ENCODE measurements around the gene BEST2.

The BEST2 gene

GRCh38 chr19:12770922-12771321, 19.3 kb downstream of the BEST2 start:
- DNase-seq, result no peak

- no peak for DNase-seq
Measured at GRCh38 chr19:12772323-12772722, 20.7 kb downstream of the BEST2 start.

DNA sequence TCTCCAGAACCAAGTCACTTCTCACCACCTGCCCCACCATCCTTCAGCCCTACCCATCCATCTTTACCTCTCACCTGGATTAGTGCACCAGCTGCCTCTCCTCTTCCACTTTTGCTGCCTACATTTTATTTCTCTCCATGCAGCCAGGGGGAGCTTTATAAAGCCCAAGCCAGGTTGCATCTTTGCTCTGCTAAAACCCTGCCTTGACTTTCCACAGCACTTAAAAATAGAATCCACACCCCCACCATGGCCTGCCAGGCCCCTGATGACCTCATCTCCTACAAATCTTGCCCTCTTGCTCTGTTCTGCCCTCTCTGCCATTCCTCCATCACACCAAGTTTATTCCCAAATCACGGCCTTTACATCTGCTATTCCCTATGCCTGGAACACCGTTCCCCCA, 22.0 kb downstream of the BEST2 start:
- peak; percentile 28 for DNase-seq

DNA sequence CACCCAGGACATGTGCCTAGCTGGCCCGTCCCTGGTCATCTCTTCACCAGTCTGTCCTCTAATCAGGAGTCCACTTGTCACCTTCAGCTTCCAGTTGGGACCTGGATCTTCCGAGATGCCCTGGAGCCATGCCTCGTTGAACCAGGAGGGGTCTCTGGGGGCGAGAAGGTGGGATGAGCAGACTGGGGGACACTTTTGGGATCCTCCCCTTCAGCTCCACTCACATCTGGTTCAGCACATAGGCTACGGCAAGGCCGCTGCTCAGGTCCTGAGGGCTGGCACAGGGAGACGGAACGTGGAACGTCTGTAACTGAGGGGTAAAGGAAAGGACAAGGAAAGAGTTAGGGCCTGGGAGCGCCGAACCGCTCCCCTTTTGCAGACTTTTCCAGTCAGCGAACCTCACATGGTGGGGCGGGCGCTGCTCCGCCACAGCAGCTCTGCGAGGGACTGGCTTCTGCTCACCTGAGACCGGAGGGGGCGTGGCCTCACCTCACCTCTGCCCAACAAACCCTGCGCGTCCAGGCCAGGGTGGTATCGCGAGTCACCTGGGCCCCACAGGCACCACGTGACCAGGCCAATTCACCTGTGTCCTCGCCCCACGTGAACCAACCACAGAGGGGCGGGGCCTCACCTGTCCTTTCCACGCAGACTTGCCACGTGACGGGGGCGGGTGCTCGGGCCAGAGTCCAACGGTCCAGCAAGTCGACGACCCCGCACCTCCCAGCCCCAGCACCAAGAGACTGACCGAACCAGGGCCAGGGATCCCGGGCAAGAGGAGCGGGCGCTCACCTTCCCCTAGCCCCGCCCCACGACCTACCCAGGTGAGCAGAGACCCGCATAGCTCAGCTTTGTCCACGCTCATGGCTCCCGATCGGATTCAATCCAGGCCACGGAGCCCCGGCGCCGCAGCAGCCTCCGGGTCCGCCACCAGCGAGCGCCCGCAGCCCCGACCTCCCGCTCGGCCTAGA, 23.3 kb downstream of the BEST2 start, which contains the start of gene HOOK2:
Gene HOOK2 (minus strand): TSS at position 965 of the 968 bp plus-strand sequence. CDS start 103 bp downstream, at position 862.
- peak; percentile 99 for DNase-seq

- peak; percentile 85 for DNase-seq
Measured at GRCh38 chr19:12777217-12778016, 25.8 kb downstream of the BEST2 start.

GRCh38 chr19:12778017-12778904, 26.7 kb downstream of the BEST2 start:
- peak; percentile 87 for DNase-seq

GRCh38 chr19:12778905-12779161, 27.2 kb downstream of the BEST2 start:
- DNase-seq, result no peak

DNA sequence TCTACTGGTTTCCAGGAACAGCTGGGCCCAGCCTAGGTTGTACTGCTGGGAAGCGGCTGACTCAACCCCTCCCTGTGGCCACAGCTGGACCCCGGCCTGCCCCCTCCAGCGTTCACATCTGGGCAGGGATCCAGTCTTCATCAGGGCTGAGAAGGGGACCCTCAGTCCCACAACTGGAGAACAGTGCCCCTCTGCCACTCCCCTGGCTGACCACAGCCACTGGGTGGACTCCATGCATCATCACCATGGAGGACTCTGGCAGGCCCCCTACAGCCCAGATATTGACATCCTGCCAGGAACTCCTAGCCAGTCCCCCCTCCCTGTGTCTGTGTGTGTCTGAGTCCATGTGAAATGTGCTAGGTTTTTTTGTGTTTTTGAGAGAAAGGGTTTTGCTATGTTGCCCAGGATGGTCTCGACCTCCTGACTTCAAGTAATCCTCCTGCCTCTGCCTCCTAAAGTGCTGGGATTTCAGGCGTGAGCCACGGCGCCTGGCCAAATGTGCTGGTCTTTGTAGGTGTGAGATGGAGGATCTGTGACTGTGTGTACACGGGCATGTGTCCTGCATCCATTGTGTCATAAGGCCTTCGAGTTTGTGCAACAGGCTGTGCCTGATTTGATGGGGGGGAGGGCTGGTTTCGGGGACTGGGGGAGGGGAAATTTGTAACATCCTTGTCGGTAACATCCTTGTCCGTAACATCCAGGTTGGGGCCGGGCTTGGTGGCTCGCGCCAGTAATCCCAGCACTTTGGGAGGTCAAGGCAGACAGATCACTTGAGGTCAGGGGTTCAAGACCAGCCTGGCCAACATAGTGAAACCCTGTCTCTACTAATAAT, 27.8 kb downstream of the BEST2 start:
- DNase-seq, result peak; percentile 22

GRCh38 chr19:12782174-12782423, 30.5 kb downstream of the BEST2 start:
- peak; percentile 85 for DNase-seq

GRCh38 chr19:12782424-12783290, 31.1 kb downstream of the BEST2 start:
- DNase-seq, result peak; percentile 86

DNA sequence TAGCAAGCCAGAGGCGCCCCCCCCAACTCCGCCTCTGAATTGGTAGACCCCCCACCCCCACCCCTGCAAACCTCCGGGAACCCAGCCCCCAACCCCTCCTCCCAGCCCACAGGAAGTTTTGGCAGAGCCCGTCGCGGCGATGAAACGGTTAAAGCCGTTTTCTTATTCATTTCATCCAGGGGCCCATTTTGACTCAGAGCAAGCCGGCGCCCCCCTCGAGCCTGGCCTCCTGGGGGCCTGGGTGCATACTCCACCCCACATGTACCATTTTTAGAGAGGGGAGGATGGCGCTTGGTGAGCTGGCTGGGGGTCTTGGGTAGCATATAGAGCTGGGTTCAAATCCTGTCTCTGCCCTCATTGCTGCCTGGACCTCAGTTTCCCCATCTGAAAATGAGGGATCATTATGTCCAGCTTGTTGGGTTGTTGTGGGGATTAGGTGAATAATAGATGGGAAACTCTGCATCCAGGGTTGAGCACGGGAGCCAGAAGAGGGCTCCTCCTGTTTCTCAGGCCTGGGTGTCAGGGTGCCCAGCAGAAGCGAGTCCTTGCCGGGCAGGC, 31.8 kb downstream of the BEST2 start:
- no peak for DNase-seq

DNA sequence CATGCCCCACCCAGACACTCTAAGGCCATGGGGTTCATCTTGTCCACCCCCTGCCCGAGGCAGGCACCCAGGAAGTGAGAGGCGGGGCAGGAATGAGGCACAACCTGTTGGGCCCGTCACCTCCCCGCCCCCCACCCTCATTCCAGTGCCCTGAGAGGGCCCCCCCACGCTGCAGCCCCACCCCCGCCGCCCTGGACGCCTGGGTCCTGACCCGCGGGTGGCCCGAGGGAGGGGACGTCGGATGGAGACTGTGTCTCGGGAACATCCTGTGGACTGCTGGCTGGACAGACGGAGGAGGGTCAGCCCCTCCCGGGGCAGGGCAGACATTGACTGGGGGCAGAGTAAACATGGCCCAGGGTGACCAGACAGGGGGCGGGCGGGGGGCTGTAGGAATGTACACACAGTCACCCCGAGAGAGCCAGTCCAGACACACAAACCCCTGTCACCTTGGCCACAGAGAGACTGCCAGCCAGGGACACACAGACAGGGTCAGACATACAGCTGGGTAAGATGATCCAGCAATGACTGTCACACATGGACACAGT, 32.3 kb downstream of the BEST2 start:
- DNase-seq, result peak; percentile 29

DNA sequence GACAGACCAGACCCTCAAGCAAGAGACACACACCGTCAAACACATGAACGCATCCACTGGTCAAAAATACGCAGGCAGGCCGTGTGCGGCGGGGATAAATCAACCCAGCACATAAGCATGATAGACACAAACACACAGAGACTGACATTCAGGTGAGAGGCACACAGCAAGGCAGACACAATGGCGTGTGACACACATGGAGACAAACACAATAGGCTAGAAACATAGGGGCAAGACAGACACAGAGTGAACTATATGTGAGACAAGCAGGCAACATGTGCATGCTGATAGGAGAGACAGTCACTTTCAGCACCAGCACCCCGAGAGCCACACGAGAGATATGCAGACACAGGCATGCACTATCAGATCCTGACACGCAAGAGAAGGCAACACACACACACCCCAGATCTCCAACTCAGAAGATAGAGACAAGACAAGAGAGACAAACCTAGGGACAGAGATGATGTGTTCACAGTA, 32.8 kb downstream of the BEST2 start:
- no peak for DNase-seq

- no peak for DNase-seq
Measured at GRCh38 chr19:12784871-12785430, 33.4 kb downstream of the BEST2 start.

DNA sequence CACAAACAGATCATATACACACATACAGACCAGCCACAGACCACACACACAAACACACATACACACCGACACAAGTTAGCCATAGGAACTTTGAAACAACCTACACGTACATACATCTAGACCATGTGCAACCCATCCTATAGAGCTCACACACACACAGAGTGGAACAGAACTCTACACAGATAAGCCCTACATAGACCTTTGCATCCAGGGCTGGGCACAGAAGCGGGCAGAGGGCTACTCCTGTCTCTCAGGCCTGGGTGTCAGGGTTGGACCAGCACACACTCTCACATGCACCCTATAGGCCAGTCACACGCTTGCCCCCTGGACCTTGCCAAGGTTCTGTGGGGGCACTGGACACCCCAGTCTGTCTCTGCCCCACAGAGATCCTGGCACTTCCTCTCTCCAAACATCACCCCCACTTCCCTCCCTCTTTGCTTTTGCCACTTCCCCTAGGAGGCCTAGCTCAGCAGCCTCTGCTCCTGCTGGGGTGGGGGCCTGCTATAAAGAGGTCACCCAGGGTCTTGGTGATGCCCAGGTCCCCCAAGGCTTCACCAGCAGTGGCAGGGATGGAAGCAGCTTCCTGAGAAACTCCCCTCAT, 33.9 kb downstream of the BEST2 start:
- DNase-seq, result no peak

GRCh38 chr19:12786141-12786870, 34.7 kb downstream of the BEST2 start:
- no peak for DNase-seq

GRCh38 chr19:12786952-12787351, 35.4 kb downstream of the BEST2 start:
- no peak for DNase-seq

DNA sequence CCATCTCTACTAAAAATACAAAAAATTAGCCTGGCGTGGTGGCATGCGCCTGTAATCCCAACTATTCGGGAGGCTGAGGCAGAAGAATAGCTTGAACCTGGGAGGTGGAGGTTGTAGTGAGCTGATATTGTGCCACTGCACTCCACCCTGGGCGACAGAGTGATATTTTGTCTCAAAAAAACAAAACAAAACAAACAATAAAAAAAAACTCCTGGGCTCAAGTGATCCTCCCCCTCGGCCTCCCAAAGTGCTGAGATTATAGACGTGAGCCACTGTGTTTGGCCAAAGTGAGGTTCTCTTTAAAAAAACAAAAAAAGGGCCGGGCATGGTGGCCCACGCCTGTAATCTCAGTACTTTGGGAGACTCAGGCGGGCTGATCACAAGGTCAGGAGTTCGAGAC, 35.9 kb downstream of the BEST2 start:
- DNase-seq, result no peak

All from DMS53 (cell line).